ENCODE measurements around the gene PJA2. TPM values are rescaled to one million over a fixed set of nuclear protein-coding genes. Genes with fewer than 3 reads are reported as not detected.

Gene PJA2
- total RNA-seq, 4 donors from 2014 or later: 107 to 188 (median 153) TPM

DNA sequence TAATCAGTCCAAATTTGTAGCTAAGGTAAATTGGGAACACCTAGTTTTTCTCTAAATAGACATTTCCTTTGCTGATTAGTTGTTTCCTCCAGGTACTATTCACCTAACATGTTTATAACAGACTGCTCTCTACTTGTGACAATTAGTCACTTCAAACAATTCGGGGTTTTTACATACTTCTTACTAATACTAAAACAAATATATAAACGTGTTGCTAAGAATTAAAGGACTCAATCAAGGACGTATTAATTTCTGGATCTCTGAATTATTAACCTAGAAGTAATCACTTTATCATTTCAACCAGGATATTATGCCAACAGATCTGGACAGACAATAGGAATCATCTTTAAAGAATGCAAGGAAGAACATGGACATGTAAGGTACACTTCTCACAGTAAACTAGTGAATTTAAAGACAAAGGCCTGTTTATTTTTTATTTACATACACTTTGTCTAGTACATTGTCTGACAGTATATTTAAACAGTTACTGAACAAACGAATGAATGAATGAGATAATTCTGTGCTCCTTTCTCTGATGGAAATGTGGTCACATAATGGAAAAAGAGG lies 22.3 kb downstream of the PJA2 start:
- Histone ChIP-seq H3K9me3 (no peaks in the 10 kb centered on the region), H3K27ac (no peak overlapping the region), H3K27me3 (no peaks in the 10 kb centered on the region), H3K36me3 (peaks cover 0 to 2% of the 10 kb centered on the region in 2 donors), H3K4me1 (peaks cover 25 to 35% of the 10 kb centered on the region in 2 donors), H3K4me3 (replicated peaks in 1 of 3) (no peak overlapping the region)
- DNase-seq: no peak
- WGBS, 2 donors: 69 to 80% methylated on average over 4 of the region's 4 CpGs
- TF ChIP-seq, protein P1, sequence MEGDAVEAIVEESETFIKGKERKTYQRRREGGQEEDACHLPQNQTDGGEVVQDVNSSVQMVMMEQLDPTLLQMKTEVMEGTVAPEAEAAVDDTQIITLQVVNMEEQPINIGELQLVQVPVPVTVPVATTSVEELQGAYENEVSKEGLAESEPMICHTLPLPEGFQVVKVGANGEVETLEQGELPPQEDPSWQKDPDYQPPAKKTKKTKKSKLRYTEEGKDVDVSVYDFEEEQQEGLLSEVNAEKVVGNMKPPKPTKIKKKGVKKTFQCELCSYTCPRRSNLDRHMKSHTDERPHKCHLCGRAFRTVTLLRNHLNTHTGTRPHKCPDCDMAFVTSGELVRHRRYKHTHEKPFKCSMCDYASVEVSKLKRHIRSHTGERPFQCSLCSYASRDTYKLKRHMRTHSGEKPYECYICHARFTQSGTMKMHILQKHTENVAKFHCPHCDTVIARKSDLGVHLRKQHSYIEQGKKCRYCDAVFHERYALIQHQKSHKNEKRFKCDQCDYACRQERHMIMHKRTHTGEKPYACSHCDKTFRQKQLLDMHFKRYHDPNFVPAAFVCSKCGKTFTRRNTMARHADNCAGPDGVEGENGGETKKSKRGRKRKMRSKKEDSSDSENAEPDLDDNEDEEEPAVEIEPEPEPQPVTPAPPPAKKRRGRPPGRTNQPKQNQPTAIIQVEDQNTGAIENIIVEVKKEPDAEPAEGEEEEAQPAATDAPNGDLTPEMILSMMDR (IDR thresholded peaks at IDR 0.05): no peak
- no peak for TF ChIP-seq POLR2A (IDR thresholded peaks at IDR 0.05)
- intact Hi-C loops (cut with DNase I): no loop called here

DNA sequence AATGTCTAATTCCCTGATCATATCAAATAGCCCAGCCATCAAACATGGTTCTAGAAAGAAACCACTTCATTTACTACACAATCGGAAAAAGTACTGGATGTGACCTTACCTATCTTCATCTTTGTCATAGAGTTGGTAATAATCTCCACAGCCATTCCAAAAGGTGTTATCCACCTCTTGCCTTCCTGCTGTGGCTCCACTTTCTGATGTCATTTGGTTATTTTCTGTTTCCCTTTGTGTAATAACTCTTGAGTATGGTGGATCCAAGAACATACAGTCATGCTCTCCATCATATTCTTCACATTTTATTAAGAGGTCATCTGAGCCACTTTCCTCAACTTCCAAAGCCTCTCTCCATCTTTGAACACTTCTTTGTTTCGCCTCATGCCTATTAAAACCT lies 31.7 kb downstream of the PJA2 start:
- 95 to 98% methylated on average over 2 of the region's 2 CpGs for WGBS, 2 donors

DNA sequence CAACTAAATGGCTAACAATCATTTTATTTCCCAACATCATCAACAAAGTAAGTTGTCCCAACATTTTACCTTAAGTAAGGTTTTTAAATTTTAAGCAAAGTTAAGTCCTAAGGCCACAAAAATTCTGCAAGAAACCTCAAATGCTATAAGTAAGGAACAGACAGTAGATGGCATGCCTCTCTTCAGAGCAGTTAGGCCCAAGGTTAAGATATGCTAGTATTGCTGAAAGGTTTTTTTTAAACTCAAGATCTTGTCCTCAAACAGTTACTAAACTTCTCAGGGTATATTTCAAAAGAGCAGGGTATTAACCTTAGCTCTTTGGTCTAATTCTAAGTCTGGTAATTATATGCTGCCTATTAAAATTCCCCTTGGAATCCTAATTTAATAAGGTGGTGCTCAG lies 35.1 kb downstream of the PJA2 start:
- H3K27me3 ChIP-seq: no peaks in the 10 kb centered on the region
- intact Hi-C loops (cut with DNase I): no loop called here
- no peak for DNase-seq
- H3K27ac ChIP-seq: no peak overlapping the region
- no peak for TF ChIP-seq POLR2A (IDR thresholded peaks at IDR 0.05)
- TF ChIP-seq, protein P1 (IDR thresholded peaks at IDR 0.05): no peak
- H3K36me3 ChIP-seq: peaks cover 4 to 7% of the 10 kb centered on the region in 2 donors
- H3K4me3 ChIP-seq (replicated peaks in 1 of 3): no peak overlapping the region
- H3K9me3 ChIP-seq: no peaks in the 10 kb centered on the region
- H3K4me1 ChIP-seq: peaks cover 0 to 6% of the 10 kb centered on the region in 2 donors

More for the DNA sequence above, 31.7 kb downstream of the PJA2 start:
- H3K36me3 ChIP-seq: peaks cover 4 to 16% of the 10 kb centered on the region in 2 donors
- H3K9me3 ChIP-seq: no peaks in the 10 kb centered on the region
- no peak overlapping the region for H3K27ac ChIP-seq
- no peak for DNase-seq
- H3K4me3 ChIP-seq (replicated peaks in 1 of 3): no peak overlapping the region
- no peaks in the 10 kb centered on the region for H3K27me3 ChIP-seq
- TF ChIP-seq, protein P1 (IDR thresholded peaks at IDR 0.05): no peak
- TF ChIP-seq POLR2A (IDR thresholded peaks at IDR 0.05): no peak
- intact Hi-C loops (cut with DNase I): no loop called here
- H3K4me1 ChIP-seq: peaks cover 0 to 3% of the 10 kb centered on the region in 2 donors

DNA sequence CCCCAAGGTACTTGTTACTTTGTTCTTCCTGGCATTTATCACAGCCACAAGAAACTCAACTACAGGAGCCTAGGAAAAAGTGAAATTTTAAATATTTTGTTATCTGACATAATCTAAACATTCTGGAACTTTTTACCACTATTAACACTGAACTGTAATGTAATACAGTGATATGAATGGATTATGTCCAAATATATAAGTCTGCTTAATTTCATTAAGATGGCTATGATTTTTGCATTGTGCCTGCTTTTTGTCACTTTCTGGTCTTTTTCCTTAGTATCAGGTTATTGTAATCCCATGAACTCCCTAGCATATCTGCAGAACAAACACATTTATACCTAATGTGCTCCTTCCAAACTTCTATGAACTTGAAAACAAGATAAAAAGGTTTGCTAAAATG lies 35.8 kb downstream of the PJA2 start:
- Histone ChIP-seq H3K36me3 (peaks cover 3 to 6% of the 10 kb centered on the region in 2 donors), H3K27me3 (no peaks in the 10 kb centered on the region), H3K27ac (no peak overlapping the region), H3K4me1 (peaks cover 0 to 6% of the 10 kb centered on the region in 2 donors), H3K4me3 (replicated peaks in 1 of 3) (no peak overlapping the region), H3K9me3 (no peaks in the 10 kb centered on the region)
- DNase-seq: no peak
- no peak for TF ChIP-seq POLR2A (IDR thresholded peaks at IDR 0.05)
- TF ChIP-seq, protein P1 (IDR thresholded peaks at IDR 0.05): no peak
- intact Hi-C loops (cut with DNase I): no loop called here

DNA sequence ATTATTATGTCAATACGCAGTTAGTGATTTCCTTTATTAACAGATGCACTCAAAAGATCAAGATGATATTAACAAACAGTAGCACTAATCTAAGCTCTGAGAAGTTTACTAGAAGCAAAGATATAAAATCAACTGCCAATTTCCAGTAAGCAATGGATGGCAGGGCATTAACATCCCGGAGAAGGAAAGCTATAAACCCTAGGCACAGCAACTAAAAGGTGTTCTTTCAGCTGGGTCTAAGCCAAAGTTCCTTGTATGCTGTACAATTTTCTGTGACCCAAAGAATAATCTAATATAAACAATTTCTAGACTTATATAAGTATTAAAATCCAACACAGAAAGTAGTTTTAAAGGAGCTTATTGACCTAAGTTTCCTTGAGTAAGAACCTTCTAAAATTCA lies 39.4 kb downstream of the PJA2 start:
- Histone ChIP-seq H3K27ac (no peak overlapping the region), H3K4me1 (peaks cover 0 to 3% of the 10 kb centered on the region in 2 donors), H3K36me3 (peaks cover 12 to 13% of the 10 kb centered on the region in 2 donors), H3K4me3 (replicated peaks in 1 of 3) (no peak overlapping the region), H3K9me3 (no peaks in the 10 kb centered on the region), H3K27me3 (no peaks in the 10 kb centered on the region)
- WGBS, 2 donors: 95 to 99% methylated on average over 2 of the region's 2 CpGs
- TF ChIP-seq POLR2A (IDR thresholded peaks at IDR 0.05): no peak
- TF ChIP-seq, protein P1 (IDR thresholded peaks at IDR 0.05): no peak
- no peak for DNase-seq
- intact Hi-C loops (cut with DNase I): no loop called here
